ENCODE results near the gene MB21D2.

MB21D2 gene

DNA sequence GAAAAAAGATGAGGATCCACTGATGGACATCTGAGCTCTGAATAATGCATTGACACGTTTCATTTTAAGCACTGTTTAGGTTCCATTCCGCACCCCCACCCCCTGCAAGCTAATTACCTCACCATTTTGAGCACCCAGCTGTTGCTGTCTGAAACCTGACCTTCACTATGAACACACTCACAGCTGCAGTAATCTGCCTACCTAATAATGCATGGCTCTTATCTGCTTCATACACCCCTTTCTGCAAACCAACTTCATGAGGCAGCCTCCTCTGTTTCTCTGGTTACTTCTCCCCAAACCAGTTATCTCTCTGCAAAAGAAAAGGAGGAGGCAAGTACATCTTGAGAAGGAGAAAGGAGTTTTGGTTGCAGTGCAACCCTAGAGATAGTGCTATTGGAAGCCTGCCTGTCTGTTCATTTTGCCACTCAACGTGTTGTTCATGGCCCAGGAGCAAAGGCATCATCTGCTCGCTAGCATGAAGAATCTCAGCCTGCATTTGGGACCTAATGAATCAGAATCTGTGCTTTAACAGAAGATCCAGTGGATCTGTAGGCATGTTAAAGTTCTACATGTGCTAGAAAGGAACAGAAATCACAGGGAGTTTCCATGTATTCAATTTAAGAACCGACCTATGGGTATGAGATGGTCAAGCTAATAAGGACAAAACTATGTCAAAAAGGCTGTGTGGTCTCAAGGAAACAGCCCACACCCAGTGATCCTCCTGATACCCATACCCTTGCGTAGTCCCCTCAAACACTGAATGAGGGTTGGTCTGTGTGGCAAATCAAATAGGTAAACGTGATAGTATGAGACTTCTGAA, 87.2 kb downstream of the MB21D2 start:
- no peak for DNase-seq

DNA sequence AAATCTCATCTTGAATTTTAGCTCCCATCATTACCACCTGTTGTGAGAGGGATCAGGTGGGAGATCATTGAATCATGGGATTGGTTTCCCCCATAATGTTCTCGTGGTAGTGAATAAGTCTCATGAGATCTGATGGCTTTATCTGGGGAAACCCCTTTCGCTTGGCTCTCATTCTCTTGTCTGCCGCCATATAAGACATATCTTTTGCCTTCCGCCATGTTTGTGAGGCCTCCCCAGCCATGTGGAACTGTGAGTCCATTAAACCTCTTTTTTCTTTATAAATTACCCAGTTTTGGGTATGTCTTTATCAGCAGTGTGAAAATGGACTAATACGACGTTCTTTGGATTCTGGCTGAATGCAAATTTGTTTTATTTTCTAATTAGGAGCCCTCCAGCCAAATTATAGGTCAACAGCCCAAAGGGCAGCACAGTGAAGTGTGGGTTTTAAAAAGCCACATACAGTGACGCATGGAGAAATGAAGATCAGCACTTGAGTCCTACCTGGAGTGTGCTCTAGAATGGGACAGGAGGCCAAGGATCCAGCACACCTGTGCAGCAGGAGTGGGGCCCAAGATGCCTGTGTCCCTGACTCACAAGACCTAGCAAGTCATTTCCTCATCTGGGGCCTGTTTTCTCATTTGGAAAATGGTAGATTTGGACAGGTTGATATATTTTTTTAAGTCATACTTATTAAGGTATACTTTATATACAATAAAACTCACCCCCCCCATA, 89.6 kb downstream of the MB21D2 start:
- DNase-seq: no peak

- DNase-seq: no peak
Observed at GRCh38 chr3:192827208-192827607, 90.4 kb downstream of the MB21D2 start.

GRCh38 chr3:192826214-192827006, 91.2 kb downstream of the MB21D2 start:
- DNase-seq: no peak

GRCh38 chr3:192825657-192826200, 91.9 kb downstream of the MB21D2 start:
- no peak for DNase-seq

DNA sequence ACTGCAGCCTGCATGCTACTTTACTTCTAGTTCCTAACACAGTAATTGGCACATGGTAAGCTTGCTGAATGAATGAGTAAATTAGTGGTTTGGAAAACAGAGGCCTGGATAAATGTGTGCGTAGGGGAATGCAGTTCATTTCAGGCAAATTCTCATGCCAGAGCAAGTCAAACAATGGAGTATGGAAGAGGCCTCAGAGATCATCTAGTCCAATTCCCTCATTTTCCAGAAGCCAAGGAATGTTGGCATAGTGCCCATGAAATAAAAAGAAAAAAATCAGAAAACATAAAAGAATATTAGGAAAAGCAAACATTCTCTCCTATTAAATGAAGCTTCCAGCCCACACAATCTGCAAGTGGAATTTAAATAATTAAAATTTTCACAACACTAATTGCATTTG, 92.4 kb downstream of the MB21D2 start:
- no peak for DNase-seq

DNA sequence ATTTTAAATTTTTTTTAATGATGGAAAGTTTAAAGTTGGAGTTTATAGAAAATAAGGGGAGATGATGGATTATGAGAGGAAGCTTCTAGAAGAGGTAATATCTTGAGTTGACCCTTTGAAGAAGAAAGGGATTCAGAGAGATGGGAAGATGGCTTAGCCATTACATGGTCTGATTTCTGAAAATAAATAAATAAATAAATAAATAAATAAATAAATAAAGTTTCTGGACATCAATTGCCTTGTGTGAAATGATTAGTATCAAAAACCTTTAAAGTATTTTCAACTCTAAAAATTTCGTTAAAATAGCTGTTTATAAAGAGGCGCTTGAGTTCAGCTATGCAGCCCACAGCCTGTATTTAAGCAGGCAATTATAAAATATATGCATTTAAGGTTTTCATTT, 93.3 kb downstream of the MB21D2 start:
- DNase-seq: no peak

DNA sequence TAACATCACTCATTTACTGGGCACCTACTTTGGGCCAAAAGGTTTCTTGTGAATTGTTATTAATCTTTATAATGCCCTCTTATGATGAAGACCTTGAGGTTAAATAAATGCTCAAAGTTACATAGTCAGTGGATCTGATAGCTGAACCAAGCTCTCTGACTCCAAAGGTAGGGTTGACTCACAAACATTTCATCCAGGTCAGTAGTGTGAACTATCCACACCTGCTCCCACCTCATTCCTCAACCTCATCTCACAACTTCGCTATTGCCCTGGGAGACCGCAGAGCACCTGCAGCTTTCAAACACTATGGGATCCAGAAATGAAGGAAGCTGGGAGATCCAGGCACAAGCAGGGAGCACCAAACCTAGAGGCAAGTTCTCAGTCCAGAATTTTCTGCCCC, 96.5 kb downstream of the MB21D2 start:
- DNase-seq: no peak

DNA sequence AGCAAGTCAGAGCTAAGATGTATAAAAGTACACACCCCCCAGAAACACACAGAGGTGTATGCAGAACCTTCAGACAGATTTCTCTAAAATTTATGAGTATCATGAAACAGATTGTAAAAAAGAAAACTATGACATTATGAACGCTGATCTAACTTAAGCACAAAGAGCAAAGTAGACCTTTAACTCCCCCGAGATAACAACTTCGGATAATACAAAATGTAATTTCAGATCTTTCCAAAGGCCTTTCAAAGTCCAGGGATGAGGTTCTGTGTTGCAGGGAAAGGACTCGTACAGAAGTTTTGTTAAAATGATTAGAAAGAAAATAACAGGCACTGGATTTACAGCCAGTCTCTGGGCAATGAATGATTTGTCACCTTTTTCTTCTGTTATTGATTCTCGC, 97.5 kb downstream of the MB21D2 start:
- DNase-seq: no peak

- DNase-seq: peak; percentile 83
Observed at GRCh38 chr3:192819001-192819569, 98.6 kb downstream of the MB21D2 start.

DNA sequence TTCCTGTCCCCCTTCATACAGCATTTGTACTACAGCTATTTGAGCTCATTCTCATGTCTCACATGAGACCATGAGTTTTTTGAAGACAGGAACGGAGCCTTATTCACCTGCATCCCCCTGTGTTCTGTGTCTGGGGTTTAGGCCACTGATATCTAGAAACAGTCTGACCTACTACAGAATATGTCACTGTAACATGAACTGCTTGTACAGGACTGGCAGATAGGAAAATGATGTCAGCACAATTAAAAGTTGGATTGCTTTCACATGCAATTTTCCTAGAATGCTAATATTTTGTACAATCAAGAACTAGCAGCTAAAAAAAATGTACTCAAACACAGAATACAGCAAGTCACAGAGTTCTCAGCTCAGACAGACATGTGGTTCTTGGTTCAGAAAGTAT, 99.5 kb downstream of the MB21D2 start:
- no peak for DNase-seq

DNA sequence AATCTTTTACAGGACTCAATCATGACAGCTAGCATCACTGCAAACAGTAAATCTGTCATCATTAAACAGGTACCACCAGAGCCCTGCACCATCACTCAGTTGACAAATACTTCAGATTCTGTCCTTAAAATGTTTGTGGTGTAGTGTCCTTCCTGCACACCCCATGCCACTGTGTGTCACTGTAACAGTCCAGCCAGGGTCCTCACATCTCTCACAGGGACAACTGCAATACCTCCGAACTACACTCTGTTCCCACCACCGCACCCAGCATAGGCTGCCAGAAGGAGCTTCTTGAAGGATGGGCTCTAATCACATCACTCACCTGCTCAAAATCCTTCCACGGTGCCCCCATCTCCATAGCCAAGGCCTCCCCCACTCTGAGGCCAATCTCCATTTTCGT, 100.2 kb downstream of the MB21D2 start:
- DNase-seq: no peak

GRCh38 chr3:192817053-192817452, 100.6 kb downstream of the MB21D2 start:
- DNase-seq: no peak

GRCh38 chr3:192816351-192816750, 101.3 kb downstream of the MB21D2 start:
- DNase-seq: no peak

DNA sequence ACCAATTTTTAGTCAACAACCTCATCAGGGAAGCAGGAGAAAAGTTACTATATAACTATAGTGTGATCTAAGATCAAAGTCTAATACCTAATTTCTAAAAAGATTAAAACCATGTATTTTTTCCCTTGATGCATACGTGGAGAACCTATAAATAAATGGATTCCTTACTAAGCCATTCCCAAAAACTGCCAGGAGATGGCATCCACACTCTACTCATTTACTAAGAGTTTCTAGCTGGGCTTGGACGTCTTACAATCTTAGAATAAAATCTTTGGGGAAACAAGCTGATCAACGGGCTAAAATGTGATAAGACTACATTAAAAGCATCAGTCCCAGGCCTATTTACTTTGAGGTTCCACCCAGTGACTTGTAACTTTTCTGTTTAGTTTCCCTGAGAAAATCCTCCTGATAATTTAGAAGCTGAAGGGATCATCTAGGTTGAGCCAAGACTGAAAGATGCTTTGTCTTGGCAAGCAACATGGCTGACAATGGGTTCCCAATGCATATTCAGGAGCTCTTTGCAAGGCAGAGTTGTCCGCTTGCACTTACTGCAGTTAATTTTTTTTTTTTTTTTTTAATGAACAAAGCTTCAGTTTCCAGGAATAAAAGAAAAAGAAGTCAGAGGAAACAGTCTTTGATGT, 104.8 kb downstream of the MB21D2 start:
- no peak for DNase-seq

- DNase-seq: no peak
Observed at GRCh38 chr3:192805711-192806110, 111.9 kb downstream of the MB21D2 start.

DNA sequence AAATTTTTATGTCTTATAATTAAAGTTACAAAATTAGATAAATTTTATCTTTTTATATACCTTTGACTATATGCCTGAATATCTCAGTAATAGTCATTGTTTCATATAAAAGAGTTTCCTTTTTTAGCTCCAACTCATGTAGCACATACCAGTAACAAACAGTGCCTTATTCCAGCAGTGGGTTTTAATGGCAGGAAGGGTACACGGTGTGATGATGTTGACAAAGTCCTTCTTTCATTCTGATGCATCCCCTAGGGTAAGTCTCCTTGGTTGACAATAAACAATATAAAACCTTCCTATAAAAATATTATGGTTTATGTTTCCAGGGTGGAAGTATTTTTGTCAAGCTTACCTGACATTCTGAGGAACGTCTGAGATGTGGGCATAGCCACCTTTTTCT, 113.2 kb downstream of the MB21D2 start:
- DNase-seq: no peak

DNA sequence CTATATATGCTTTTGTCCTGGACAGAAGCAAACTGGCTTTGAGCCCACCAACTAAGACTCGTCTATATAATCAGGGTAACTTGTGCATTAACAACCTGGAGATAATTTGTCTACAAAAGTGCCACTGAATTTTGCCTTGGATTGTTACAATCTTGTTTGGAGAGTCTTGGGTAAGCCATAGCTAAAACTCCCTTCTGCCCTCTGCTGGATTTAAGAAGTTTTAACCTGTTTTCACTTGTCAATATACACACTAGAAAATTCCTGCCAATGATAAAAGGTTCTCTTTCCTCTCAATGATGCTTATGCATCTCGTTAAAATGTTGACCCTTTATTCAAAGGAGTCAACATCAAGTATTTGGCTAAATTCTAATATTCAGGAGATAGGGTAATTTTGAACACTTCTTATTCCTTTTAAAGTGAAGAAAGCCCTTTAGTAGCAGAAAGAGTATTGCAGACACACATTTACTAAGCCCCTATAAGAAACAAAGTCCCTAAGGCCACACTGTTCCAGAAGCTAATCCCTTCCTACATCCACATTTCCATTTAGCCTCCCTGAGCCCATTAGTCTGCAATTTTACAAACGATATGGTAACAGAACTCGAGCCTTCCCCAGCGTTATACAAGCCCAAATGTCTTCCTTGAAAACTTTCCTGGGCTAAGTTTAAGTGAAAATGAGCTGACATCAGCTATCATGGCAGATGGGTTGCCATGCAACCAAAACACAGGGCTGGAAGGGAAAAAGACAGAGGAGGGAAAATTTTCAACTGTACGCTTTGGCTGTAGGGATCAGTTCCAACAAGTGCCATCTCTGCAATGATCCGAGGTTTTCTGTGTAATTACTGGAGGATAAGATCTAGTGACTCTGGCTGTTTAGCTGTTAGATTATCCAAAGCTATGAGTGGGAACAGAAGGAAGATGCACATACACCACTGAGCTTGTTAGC, 114.4 kb downstream of the MB21D2 start:
- no peak for DNase-seq

DNA sequence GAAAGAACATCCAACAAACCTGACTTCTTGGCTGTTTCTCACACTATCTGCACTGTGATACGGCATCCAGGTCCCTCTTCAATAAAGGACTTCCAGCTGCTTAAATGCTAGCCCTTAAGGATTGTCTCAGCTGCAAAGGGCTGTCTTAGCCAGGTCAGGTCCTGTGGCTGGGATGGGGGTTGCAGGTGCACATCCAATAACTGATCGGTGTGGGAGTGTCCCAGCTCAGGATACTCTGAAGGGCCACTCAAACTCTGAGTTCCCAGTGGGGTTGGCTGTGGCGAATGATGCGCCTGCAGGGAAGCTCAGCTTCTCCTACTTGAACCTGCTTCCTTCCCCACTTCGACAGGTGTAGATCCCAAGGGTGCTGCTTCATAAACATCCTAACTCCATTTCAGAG, 115.7 kb downstream of the MB21D2 start:
- DNase-seq: no peak

GRCh38 chr3:192799721-192800120, 117.9 kb downstream of the MB21D2 start:
- no peak for DNase-seq

- no peak for DNase-seq
Observed at GRCh38 chr3:192795021-192795420, 122.6 kb downstream of the MB21D2 start.
